IgD-negative memory B cell (primary cell): ENCODE results near the gene RGS12. TPM values are rescaled to one million over a fixed set of nuclear protein-coding genes. Genes with fewer than 3 reads are reported as not detected.
A peak's percentile ranks its signal among the peaks of the same experiment; 100 is the strongest.

Experiments
- H3K27ac Mint-ChIP-seq, 3 donors: one replicate each; pipeline ENCODE4 v1.8.0; 2020 to 2022; ENCODE audit warnings: mild to moderate bottlenecking in 3 of 3, mixed read lengths in 3 of 3, moderate library complexity in 1 of 3
- H3K27me3 Mint-ChIP-seq: one replicate; pipeline ENCODE4 v1.8.0; 2021; ENCODE audit warnings: mixed read lengths
- H3K36me3 Mint-ChIP-seq: one replicate; pipeline ENCODE4 v1.8.0; 2020; ENCODE audit warnings: mild to moderate bottlenecking, mixed read lengths
- H3K4me1 Mint-ChIP-seq, 3 donors: one replicate each; pipeline ENCODE4 v1.8.0; 2020 to 2022; ENCODE audit warnings: mixed read lengths in 3 of 3, mild to moderate bottlenecking in 1 of 3
- H3K4me3 Mint-ChIP-seq, 4 donors: one replicate each; pipeline ENCODE4 v1.8.0; 2020 to 2022; ENCODE audit warnings: mild to moderate bottlenecking in 4 of 4, mixed read lengths in 4 of 4, moderate library complexity in 3 of 4
- H3K9me3 Mint-ChIP-seq, 3 donors: one replicate each; pipeline ENCODE4 v1.8.0; 2020 to 2021; ENCODE audit warnings: mixed read lengths in 3 of 3, mild to moderate bottlenecking in 1 of 3
- polyA plus RNA-seq: library from polyadenylated mRNA; unstranded; fragments of 300-500 nt; fragmentation: Illumina TruSeq; gene quantifications from one replicate; pipeline ENCODE4 v1.2.3, GENCODE V29; 2021

The RGS12 gene
- polyA plus RNA-seq, 1 donor from 2014 or later: 0.81 TPM

DNA sequence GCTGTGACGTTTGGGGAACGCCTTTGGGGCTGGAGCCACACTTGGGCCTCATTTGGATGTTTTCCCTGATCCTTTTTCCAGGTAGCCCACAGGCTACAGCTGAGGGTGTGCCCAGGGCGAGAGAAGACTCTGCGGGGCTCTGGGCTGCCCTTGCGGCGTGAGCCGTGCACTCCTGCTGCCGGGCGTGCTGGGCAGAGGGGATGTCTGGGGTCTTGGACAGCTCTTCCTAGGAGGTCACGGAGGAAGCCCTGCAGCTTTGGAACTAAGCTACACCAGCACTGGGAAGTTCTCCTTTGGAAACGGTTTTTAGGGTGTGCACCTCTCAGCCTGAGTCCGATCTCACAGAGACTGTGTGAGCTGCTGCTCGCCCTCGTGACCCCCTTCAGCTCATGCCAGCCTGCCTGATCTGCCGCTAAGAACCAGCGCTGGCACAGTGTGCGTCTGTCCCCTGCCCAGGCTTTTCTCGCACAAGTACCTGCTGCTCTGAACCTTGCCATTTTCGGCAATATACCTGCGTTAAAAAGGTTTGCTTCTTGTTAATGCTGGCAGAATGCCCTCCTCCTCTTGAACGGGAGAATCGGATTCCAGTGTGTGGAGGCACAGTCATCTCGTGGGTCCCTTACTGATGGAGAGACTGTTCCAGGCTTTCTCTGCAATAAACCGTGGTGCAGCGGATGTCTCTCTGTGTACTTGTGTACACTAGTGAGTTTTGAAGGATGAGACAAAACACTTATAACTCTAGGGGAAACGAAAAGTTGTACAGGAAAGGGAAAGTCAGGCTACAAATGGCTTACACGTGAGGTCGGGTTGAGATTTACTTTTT, 29.6 kb upstream of the RGS12 start:
- H3K27ac Mint-ChIP-seq: no peak overlapping the region
- H3K4me1 Mint-ChIP-seq: peaks cover 3 to 4% (median 3%) of the 10 kb centered on the region in 3 donors
- H3K27me3 Mint-ChIP-seq: peaks cover 2% of the 10 kb centered on the region
- H3K4me3 Mint-ChIP-seq: peak overlapping the region in 1 of 4 donors; percentile 8
- no peaks in the 10 kb centered on the region for H3K36me3 Mint-ChIP-seq
- no peaks in the 10 kb centered on the region for H3K9me3 Mint-ChIP-seq

DNA sequence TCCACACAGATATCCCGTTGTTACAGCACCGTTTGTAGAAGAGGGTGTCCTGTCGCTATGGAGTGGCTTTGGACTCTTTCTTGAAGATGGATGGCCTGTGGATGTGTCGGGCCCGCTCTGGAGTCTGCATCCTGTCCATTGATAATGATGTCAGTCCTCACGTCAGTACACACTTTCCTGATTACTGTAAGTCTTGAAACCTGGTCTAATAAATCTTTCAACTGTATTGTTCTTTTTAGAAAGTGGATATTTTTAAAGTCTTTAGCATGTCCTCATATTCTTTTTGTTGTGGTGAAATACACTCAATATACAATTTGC, 29.0 kb upstream of the RGS12 start:
- Mint-ChIP-seq H3K27me3 (peaks cover 2% of the 10 kb centered on the region), H3K36me3 (no peaks in the 10 kb centered on the region), H3K4me3 (peak overlapping the region in 1 of 4 donors; percentile 8), H3K4me1 (peaks cover 0 to 1% (median 0%) of the 10 kb centered on the region in 3 donors), H3K9me3 (no peaks in the 10 kb centered on the region), H3K27ac (no peak overlapping the region)

DNA sequence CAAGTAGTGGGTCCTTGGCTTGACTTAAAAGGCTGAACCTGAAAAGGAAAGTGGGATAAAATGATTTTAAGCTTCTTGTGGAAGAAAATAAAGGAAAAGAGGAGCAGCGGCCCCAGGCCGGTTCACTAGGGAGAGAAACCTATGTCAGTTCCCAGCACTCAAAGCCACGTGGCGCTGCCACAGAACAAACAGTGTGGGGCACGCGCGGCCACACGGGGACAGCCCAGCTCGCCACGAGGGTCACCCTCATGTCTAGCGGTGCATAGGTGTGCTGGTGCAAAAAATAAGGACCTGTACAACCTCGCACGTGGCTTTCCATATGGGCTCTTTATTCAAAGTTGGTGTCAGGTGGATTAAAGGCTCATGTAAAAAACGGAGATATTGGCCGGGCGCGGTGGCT, 26.7 kb upstream of the RGS12 start:
- Mint-ChIP-seq H3K4me1 (peaks cover 0 to 1% (median 0%) of the 10 kb centered on the region in 3 donors), H3K9me3 (no peaks in the 10 kb centered on the region), H3K27me3 (peaks cover 3% of the 10 kb centered on the region), H3K36me3 (no peaks in the 10 kb centered on the region), H3K4me3 (peak overlapping the region in 1 of 4 donors; percentile 28), H3K27ac (no peak overlapping the region)

DNA sequence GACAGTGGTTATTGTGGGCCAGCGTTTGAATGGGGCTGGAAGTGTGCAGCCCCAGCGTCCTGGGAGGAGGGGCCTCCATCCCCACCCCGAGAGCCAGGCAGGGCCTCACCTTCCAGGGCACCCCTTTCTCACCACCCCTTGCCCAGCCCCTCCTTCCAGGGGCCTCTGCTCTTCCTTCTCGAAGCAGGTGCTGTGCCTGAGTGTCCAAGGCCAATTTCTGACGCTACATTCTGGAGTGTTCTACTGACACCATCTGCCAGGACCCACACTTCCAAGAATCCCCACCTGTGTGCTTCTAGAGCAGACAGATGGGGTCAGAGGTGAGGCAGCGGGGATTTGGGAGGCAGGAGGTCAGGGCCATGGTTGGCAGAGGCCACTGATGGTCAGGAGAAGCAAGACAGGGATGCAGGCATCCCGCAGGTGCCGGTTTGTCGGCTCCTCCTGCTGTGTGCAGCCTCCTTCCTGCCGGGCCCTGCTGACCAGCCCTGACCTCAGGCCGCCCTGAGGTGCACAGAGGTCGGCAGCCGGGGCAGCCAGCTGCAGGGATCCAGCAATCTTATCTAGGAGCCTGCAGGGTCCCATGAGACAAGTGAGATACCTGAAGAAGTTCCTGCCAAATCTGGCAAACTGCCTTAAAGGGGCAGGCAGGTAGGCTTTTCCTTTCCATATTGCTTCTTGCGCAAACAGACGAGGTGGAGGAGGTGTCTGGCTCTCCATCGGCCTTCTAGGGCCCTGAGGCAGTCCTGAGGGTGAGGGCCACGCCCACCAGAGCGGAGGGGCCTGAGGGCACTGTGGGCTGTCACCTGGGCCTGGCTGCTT, 25.0 kb upstream of the RGS12 start:
- Mint-ChIP-seq H3K27me3 (peaks cover 7% of the 10 kb centered on the region), H3K27ac (no peak overlapping the region), H3K4me3 (no peak overlapping the region), H3K36me3 (no peaks in the 10 kb centered on the region), H3K9me3 (no peaks in the 10 kb centered on the region), H3K4me1 (peaks cover 3 to 6% (median 6%) of the 10 kb centered on the region in 3 donors)

DNA sequence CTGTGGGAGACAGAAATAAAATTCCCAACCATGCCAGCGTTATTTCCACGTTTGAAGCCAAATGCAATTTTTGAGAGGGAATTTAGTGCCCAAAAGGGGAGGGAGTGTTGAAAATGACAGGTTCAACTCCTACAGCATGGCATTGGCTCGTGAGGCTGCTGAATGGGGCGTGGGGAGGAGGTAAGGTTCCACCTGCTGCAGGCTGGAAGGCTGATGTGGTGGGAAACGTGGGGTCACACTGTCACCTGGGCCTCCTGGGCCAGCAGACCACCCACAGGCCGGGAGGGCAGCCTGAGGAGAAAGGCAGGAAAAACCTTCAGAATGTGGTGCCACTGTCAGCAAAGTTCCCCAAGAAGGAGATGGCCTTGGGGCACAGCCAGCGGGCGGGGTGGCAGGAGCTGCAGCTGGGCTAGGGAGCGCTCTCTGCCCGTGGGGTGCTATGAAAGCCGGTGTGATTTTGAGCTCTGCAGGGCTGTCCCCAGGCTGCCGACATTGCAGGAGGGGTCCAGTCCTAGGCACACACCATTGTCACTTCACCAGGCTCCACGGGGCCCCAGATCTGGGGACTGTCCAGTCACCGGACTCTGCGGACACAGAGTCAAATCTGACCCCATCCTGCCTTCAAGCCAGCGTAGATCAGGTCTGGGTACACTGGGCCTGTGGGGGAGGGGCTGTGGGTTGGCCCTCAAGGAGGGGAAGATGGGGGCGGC, 24.3 kb upstream of the RGS12 start:
- peaks cover 7% of the 10 kb centered on the region for H3K27me3 Mint-ChIP-seq
- no peak overlapping the region for H3K4me3 Mint-ChIP-seq
- H3K27ac Mint-ChIP-seq: no peak overlapping the region
- H3K9me3 Mint-ChIP-seq: no peaks in the 10 kb centered on the region
- peaks cover 3 to 6% (median 6%) of the 10 kb centered on the region in 3 donors for H3K4me1 Mint-ChIP-seq
- no peaks in the 10 kb centered on the region for H3K36me3 Mint-ChIP-seq

DNA sequence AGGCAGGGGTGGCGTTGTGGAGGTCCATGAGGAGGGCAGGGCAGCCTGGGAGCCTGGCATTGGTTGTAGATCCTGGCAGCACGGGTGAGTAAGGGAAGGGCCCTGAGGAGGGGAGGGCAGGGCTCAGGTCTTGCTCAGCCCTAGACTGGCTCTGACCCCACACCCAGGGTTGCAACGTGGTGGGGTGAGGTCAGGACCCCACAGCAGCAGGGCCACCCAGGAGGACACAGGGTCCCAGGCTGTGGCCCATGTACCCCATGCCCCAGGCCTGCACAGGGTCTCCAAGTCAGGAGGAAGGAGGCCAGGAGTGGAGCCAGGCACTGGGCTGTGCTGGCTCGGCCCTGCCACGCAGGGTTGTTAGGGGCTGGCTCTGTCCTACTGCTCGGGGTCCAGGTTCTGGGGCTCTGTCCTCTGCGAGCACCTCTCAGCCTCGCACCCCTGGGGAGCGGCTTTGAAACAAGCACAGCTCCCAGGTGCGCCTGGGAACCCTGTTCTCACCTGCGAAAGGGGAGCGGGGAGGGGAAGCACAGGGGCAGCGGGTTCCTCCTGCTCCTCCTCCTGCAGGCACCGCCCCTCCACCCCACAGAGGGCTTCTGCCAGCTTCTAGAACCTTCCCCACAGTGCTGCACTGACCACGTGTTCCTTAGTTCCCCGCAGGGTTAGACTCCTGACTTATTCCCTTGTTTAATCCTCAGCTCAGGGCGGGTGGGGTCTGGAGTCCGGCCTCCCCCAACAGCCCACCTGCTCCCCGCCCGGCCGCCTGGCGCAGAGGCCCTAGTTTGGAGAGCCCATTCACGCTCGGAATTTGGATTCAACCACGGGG, 23.5 kb upstream of the RGS12 start:
- Mint-ChIP-seq H3K36me3 (no peaks in the 10 kb centered on the region), H3K4me1 (peaks cover 3 to 6% (median 6%) of the 10 kb centered on the region in 3 donors), H3K4me3 (no peak overlapping the region)

DNA sequence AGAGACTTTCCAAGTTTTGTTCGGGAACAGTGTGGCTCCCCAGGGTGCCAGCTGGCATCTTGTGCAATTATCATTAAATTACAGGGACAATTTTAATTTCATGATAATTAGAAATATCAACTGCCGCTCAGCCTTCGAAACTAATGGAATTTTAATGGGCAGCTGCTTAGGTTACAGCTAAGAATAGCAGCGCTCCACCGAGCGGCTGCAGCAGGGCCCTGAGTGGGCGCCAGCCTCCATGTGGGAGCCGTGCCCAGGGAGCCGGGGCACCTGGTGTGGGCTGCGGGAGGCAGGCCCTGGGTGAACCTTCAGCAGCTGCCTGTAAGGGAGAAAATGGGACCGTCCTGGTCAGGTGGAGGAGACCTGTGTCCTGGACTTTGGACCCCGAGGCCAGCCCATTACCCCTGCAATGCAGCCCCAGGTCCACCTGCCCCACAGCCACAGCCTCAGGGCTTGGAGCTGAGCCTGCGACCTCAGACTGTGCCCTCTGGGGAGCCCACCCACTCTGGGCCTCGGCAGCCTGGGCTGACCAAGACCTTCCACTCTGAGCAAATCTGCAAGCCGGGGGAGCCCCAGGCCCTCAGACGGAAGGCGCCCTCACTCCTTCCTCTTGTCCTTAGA, 22.7 kb upstream of the RGS12 start:
- peaks cover 3 to 6% (median 6%) of the 10 kb centered on the region in 3 donors for H3K4me1 Mint-ChIP-seq
- H3K9me3 Mint-ChIP-seq: no peaks in the 10 kb centered on the region
- H3K27me3 Mint-ChIP-seq: peaks cover 7% of the 10 kb centered on the region
- no peak overlapping the region for H3K4me3 Mint-ChIP-seq
- H3K27ac Mint-ChIP-seq: no peak overlapping the region
- H3K36me3 Mint-ChIP-seq: no peaks in the 10 kb centered on the region

More for the DNA sequence above, 23.5 kb upstream of the RGS12 start:
- H3K27ac Mint-ChIP-seq: no peak overlapping the region
- no peaks in the 10 kb centered on the region for H3K9me3 Mint-ChIP-seq
- H3K27me3 Mint-ChIP-seq: peaks cover 7% of the 10 kb centered on the region

DNA sequence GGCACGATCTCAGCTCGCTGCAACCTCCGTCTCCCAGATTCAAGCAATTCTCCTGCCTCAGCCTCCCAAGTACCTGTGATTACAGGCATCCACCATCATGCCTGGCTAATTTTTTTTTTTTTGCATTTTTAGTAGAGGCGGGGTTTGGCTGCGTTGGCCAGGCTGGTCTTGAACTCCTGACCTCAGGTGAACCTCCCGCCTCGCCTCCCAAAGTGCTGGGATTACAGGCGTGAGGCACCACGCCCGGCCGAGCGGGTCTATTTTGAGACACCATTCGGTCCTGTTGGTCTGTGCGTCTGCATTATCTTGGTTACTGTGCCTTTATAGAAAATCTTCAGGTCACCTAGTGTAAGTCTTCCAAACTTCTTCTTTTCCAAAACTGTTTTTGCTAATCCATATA, 21.7 kb upstream of the RGS12 start:
- Mint-ChIP-seq H3K36me3 (no peaks in the 10 kb centered on the region), H3K9me3 (no peaks in the 10 kb centered on the region), H3K27ac (peak overlapping the region in 1 of 3 donors; percentile 20), H3K27me3 (peaks cover 7% of the 10 kb centered on the region), H3K4me3 (no peak overlapping the region), H3K4me1 (peaks cover 3 to 6% (median 6%) of the 10 kb centered on the region in 3 donors)

DNA sequence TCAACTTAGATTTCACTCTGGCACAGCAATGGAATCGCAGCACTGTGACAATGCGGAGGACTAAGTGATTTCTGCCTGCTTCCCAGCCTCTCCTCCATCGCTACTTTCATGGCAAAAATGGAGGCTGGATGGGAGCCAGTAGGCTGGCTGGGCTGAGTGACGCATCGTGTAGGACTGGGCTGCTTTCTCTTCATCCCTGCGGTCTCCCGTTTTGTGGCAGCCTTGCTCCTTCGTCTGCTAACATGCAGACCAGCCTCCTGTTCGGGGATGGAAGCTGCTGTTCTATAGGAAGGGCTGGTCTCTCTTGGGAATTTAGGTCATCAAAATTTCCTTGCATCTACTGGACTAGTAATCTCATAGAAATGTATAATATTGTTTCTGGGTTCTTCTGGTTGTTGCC, 15.8 kb upstream of the RGS12 start:
- H3K9me3 Mint-ChIP-seq: peaks cover 2 to 10% (median 4%) of the 10 kb centered on the region in 3 donors
- H3K27me3 Mint-ChIP-seq: peaks cover 5% of the 10 kb centered on the region
- no peak overlapping the region for H3K4me3 Mint-ChIP-seq
- H3K4me1 Mint-ChIP-seq: peaks cover 6% of the 10 kb centered on the region in 3 donors
- H3K27ac Mint-ChIP-seq: peak overlapping the region in 1 of 3 donors; percentile 28
- peaks cover 4% of the 10 kb centered on the region for H3K36me3 Mint-ChIP-seq

DNA sequence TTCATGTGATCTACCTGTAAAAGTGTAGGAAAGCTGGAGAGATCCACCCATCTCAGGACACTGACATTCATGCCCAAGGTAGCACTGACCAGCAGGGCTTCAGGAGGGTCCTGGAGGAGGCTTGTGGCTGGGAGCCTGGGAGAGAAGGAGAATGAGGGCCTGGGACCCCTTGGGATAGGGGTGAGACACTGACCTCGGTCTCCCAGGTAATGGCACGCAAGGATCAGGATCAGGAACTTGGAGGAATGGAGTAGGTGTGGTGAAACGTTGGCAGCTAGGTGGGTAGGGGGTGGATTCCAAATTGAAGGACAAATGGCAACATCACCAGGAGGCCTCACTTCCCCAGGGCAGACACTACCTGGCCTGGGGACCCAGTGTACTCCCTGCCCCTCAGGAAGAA, 12.4 kb upstream of the RGS12 start:
- Mint-ChIP-seq H3K4me3 (no peak overlapping the region), H3K4me1 (peaks cover 0 to 6% (median 0%) of the 10 kb centered on the region in 3 donors), H3K27ac (no peak overlapping the region), H3K9me3 (peaks cover 3 to 10% (median 4%) of the 10 kb centered on the region in 3 donors), H3K36me3 (peaks cover 4% of the 10 kb centered on the region), H3K27me3 (peaks cover 2% of the 10 kb centered on the region)

DNA sequence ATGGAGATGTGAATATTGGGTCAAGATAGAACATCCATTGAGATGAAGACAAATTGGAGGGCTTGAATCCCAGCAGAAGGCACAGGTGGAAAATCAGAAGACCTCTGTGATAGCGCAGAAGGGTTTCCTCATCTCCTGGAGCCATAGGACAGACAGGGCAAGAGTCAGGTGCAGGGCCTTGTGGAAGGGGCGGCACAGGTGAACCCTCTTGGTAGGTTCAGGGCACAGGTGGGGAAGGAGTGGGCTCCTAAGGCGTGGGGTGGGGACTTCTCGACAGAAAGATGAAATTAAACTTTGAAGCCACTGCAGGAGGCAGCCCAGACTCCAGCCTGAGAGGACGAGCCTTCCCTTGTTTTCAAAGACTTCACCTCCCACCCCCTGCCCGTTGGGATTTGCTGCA, 9.3 kb upstream of the RGS12 start:
- H3K9me3 Mint-ChIP-seq: peaks cover 3 to 10% (median 4%) of the 10 kb centered on the region in 3 donors
- no peak overlapping the region for H3K27ac Mint-ChIP-seq
- H3K27me3 Mint-ChIP-seq: peaks cover 4% of the 10 kb centered on the region
- H3K4me1 Mint-ChIP-seq: peaks cover 7 to 11% (median 10%) of the 10 kb centered on the region in 3 donors
- H3K4me3 Mint-ChIP-seq: no peak overlapping the region
- no peaks in the 10 kb centered on the region for H3K36me3 Mint-ChIP-seq

DNA sequence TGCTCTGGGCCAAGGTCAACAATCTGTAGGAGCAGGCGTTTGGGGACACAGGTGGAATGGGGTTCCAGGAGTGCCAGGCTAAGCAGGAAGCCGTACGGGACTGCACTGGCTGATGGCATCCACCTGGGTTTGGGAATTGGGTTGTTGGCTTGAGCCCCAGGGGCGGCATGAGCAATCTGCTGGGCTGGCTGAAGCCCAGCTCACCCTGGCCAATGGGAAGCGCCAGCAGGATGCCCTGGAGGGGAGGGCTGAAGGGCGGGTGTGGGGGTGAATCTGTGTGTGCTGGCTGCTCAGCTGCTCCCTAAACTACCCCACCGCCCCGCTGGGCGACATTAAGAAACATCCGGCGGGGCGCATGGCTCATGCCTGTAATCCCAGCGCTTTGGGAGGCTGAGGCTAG, 8.9 kb upstream of the RGS12 start:
- H3K36me3 Mint-ChIP-seq: no peaks in the 10 kb centered on the region

DNA sequence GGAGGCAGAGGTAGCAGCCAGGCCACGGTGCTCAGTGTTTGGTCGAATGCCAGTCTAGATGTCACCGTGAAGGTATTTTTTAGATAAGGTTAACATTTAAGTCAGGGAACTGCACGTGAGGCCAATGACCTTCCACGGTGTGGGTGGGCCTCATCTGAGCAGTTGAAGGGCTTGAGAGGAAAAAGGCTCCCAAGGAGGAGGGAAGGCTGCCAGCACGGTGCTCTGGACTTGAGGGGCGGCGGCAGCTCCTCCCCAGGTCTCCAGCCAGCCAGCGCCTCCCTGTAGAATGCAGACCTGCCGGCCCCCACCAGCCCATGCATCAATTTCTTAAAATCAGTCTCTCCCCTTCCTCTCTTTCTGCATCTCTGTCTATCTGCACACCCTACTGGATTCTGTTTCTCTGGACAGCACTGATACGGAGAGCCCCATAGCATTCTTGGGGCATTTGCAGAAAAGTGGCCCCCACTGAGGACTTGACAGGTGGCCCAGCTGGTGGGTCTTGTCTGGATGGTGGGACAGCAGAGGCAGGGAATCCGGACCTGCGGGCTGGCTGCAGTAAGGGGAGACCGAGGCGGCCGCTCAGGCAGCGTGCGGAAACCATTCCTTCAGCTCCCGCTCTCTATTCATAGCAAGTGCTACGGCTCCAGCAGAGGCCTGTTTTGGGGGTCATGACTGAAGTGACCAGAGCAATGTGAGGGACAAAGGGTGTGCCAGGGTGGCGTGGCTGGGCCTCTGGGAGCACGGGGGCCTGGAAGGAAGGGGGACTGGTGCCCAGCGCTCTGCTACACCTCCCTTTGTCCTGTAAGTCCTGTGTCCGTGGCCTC, 7.9 kb upstream of the RGS12 start:
- Mint-ChIP-seq H3K9me3 (peaks cover 0 to 5% (median 2%) of the 10 kb centered on the region in 3 donors), H3K4me1 (peaks cover 7 to 12% (median 11%) of the 10 kb centered on the region in 3 donors), H3K36me3 (no peaks in the 10 kb centered on the region), H3K4me3 (no peak overlapping the region), H3K27me3 (peaks cover 4% of the 10 kb centered on the region), H3K27ac (no peak overlapping the region)

More for the DNA sequence above, 8.9 kb upstream of the RGS12 start:
- Mint-ChIP-seq H3K9me3 (peaks cover 1 to 9% (median 2%) of the 10 kb centered on the region in 3 donors), H3K4me1 (peaks cover 7 to 12% (median 11%) of the 10 kb centered on the region in 3 donors), H3K27ac (peak overlapping the region in 1 of 3 donors; percentile 31), H3K27me3 (peaks cover 4% of the 10 kb centered on the region), H3K4me3 (no peak overlapping the region)
